HepG2 (cell line): Measurements from ENCODE around the gene SIT1. TPM values are rescaled to one million over a fixed set of nuclear protein-coding genes. Genes with fewer than 3 reads are reported as not detected.

Source experiments
- CEBPB ChIP-seq: IDR thresholded peaks from 2 replicates; pipeline ENCODE4 v1.6.1; 2011; ENCODE audit warnings: low read depth, low read length, improper control_type of control experiment, borderline replicate concordance
- HNRNPLL ChIP-seq: fragments of 200-400 bp; formaldehyde crosslinking; IDR thresholded peaks from 2 replicates; pipeline ENCODE4 v1.6.1; 2017; ENCODE audit warnings: mild to moderate bottlenecking, low read depth, low read length; ENCODE audit not compliant: poor library complexity, severe bottlenecking
- NFE2L2 ChIP-seq: fragments of 150-350 bp; IDR thresholded peaks from 2 replicates; pipeline ENCODE4 v1.6.1; 2014; ENCODE audit warnings: low read length
- RFXAP ChIP-seq: sonication (generic); formaldehyde crosslinking; IDR thresholded peaks from 2 replicates; pipeline ENCODE4 v1.4.0; 2020; ENCODE audit warnings: missing genetic modification reagents, borderline replicate concordance
- ZBTB38 ChIP-seq: sonication (generic); formaldehyde crosslinking; IDR thresholded peaks from 2 replicates; pipeline ENCODE4 v1.5.1; 2020; ENCODE audit warnings: mild to moderate bottlenecking, missing genetic modification reagents
- ZNF292 ChIP-seq: sonication (generic); formaldehyde crosslinking; IDR thresholded peaks from 2 replicates; pipeline ENCODE4 v1.8.1; 2022; ENCODE audit warnings: mild to moderate bottlenecking, low read depth, missing genetic modification reagents, borderline replicate concordance
- ZNF577 ChIP-seq: sonication (generic); formaldehyde crosslinking; IDR thresholded peaks from 2 replicates; pipeline ENCODE4 v1.4.0; 2020; ENCODE audit warnings: mild to moderate bottlenecking, low read depth, missing genetic modification reagents, borderline replicate concordance
- polyA plus RNA-seq, 8 experiments: library from polyadenylated mRNA; depleted of rRNA in 3 of 8; stranded (reverse) in 7 of 8; unstranded in 1 of 8; fragments of >200 nt; fragmentation: Illumina TruSeq in 4 of 8; extraction: Trizol in 4 of 8; gene quantifications; 2 replicates each; pipeline versions ENCODE4 v1.2.1 to v1.2.3, GENCODE V29; 2011 to 2016; ENCODE audit warnings: low read depth in 4 of 8, missing spikeins in 1 of 8, mixed read lengths in 1 of 8; ENCODE audit not compliant: insufficient read depth in 1 of 8
- total RNA-seq, 5 experiments: library from RNA; depleted of rRNA; stranded (reverse); fragments of >200 nt; fragmentation: Illumina TruSeq; extraction: Trizol; gene quantifications; 2 replicates each; pipeline ENCODE4 v1.2.3, GENCODE V29; 2016; ENCODE audit warnings: low read depth in 1 of 5
- TF ChIP-seq, protein P1 (sequence below): IDR thresholded peaks from 2 replicates; pipeline ENCODE4 v1.6.1; 2016; ENCODE audit warnings: missing compliant biosample characterization, missing genetic modification reagents, borderline replicate concordance
- TF ChIP-seq, protein P2 (sequence below): sonication (generic); formaldehyde crosslinking; IDR thresholded peaks from 2 replicates; pipeline ENCODE4 v1.4.0; 2020; ENCODE audit warnings: mild to moderate bottlenecking, missing genetic modification reagents
- TF ChIP-seq, protein P3 (sequence below): sonication (generic); formaldehyde crosslinking; IDR thresholded peaks from 2 replicates; pipeline ENCODE4 v1.4.0; 2020; ENCODE audit warnings: missing genetic modification reagents
- TF ChIP-seq, protein P4 (sequence below): IDR thresholded peaks from 2 replicates; pipeline ENCODE4 v1.6.1; 2016; ENCODE audit warnings: mild to moderate bottlenecking, missing biosample characterization, missing genetic modification reagents
- TF ChIP-seq, protein P5 (sequence below): sonication (generic); formaldehyde crosslinking; IDR thresholded peaks from 2 replicates; pipeline ENCODE4 v1.4.0; 2020; ENCODE audit warnings: missing genetic modification reagents
- TF ChIP-seq, protein P6 (sequence below): sonication (generic); formaldehyde crosslinking; IDR thresholded peaks from 2 replicates; pipeline ENCODE4 v1.5.0; 2020; ENCODE audit warnings: mild to moderate bottlenecking, missing genetic modification reagents, moderate library complexity

SIT1 gene
- total and polyA plus RNA-seq, 2 of the 13 experiments (the other 11 are each of a cell fraction or from before 2014, with no cell fraction given) = 0.09 to 6.7 TPM

DNA sequence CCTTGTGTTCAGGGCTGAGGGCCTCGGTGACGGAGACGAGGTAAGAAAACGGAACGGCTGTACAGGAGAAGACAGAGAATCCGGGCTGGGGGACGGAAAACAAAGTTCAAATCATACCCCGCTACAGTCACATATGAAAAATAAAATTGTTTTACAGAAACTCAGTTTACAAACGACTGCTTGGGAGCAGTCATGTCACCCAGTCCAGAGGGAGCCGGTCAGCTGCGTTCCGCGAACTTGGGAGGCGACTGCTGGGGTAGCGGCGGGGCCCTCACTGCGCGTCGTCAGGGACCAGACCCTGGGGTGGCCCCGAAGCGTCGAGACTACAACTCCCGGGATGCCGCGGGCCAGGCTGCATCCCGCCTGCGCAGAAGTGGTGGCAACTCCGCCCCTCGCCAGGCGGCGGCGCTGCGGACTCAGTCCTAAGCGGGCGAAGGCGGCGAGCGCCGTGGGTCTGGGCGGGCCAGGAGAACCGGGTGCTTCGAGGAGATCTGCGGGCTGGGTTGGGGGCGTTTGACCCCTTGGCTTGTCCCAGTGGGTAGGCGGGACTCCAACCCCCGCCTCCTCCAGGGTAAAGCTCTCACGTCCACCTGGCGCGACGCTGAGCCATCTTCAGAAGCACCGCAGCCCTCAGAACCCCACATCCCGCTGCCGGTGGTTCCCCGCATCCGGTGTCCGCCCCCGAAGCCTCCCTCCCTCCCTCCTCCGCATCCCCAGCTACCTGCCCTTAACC is 4.0 kb downstream of the SIT1 start (continued):
- TF ChIP-seq HNRNPLL = peak; percentile 58
- TF ChIP-seq, protein P1, sequence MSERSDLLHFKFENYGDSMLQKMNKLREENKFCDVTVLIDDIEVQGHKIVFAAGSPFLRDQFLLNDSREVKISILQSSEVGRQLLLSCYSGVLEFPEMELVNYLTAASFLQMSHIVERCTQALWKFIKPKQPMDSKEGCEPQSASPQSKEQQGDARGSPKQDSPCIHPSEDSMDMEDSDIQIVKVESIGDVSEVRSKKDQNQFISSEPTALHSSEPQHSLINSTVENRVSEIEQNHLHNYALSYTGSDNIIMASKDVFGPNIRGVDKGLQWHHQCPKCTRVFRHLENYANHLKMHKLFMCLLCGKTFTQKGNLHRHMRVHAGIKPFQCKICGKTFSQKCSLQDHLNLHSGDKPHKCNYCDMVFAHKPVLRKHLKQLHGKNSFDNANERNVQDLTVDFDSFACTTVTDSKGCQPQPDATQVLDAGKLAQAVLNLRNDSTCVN (CRISPR knock-in tag) = peak; percentile 66; the same call in 1 of the 2 replicates
- TF ChIP-seq CEBPB = no peak
- TF ChIP-seq NFE2L2 = no peak
- TF ChIP-seq, protein P2, sequence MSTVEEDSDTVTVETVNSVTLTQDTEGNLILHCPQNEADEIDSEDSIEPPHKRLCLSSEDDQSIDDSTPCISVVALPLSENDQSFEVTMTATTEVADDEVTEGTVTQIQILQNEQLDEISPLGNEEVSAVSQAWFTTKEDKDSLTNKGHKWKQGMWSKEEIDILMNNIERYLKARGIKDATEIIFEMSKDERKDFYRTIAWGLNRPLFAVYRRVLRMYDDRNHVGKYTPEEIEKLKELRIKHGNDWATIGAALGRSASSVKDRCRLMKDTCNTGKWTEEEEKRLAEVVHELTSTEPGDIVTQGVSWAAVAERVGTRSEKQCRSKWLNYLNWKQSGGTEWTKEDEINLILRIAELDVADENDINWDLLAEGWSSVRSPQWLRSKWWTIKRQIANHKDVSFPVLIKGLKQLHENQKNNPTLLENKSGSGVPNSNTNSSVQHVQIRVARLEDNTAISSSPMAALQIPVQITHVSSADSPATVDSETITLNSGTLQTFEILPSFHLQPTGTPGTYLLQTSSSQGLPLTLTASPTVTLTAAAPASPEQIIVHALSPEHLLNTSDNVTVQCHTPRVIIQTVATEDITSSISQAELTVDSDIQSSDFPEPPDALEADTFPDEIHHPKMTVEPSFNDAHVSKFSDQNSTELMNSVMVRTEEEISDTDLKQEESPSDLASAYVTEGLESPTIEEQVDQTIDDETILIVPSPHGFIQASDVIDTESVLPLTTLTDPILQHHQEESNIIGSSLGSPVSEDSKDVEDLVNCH = no peak
- TF ChIP-seq, protein P3, sequence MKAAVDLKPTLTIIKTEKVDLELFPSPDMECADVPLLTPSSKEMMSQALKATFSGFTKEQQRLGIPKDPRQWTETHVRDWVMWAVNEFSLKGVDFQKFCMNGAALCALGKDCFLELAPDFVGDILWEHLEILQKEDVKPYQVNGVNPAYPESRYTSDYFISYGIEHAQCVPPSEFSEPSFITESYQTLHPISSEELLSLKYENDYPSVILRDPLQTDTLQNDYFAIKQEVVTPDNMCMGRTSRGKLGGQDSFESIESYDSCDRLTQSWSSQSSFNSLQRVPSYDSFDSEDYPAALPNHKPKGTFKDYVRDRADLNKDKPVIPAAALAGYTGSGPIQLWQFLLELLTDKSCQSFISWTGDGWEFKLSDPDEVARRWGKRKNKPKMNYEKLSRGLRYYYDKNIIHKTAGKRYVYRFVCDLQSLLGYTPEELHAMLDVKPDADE = no peak
- TF ChIP-seq RFXAP = peak; percentile 86; the same call in 1 of the 2 replicates
- peak; percentile 50; the same call in 1 of the 2 replicates for TF ChIP-seq ZBTB38
- TF ChIP-seq, protein P4, sequence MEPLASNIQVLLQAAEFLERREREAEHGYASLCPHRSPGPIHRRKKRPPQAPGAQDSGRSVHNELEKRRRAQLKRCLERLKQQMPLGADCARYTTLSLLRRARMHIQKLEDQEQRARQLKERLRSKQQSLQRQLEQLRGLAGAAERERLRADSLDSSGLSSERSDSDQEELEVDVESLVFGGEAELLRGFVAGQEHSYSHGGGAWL = peak; percentile 47; the same call in 1 of the 2 replicates
- TF ChIP-seq ZNF292 (CRISPR knock-in tag) = no peak
- TF ChIP-seq ZNF577 = no peak
- TF ChIP-seq, protein P5, sequence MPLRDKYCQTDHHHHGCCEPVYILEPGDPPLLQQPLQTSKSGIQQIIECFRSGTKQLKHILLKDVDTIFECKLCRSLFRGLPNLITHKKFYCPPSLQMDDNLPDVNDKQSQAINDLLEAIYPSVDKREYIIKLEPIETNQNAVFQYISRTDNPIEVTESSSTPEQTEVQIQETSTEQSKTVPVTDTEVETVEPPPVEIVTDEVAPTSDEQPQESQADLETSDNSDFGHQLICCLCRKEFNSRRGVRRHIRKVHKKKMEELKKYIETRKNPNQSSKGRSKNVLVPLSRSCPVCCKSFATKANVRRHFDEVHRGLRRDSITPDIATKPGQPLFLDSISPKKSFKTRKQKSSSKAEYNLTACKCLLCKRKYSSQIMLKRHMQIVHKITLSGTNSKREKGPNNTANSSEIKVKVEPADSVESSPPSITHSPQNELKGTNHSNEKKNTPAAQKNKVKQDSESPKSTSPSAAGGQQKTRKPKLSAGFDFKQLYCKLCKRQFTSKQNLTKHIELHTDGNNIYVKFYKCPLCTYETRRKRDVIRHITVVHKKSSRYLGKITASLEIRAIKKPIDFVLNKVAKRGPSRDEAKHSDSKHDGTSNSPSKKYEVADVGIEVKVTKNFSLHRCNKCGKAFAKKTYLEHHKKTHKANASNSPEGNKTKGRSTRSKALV (CRISPR knock-in tag) = peak; percentile 11; the same call in 1 of the 2 replicates
- TF ChIP-seq, protein P6, sequence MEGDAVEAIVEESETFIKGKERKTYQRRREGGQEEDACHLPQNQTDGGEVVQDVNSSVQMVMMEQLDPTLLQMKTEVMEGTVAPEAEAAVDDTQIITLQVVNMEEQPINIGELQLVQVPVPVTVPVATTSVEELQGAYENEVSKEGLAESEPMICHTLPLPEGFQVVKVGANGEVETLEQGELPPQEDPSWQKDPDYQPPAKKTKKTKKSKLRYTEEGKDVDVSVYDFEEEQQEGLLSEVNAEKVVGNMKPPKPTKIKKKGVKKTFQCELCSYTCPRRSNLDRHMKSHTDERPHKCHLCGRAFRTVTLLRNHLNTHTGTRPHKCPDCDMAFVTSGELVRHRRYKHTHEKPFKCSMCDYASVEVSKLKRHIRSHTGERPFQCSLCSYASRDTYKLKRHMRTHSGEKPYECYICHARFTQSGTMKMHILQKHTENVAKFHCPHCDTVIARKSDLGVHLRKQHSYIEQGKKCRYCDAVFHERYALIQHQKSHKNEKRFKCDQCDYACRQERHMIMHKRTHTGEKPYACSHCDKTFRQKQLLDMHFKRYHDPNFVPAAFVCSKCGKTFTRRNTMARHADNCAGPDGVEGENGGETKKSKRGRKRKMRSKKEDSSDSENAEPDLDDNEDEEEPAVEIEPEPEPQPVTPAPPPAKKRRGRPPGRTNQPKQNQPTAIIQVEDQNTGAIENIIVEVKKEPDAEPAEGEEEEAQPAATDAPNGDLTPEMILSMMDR (CRISPR knock-in tag) = peak; percentile 98
